Body of pancreas (tissue), 4 donors: ENCODE data around the gene H6PD. TPM values are rescaled to one million over a fixed set of nuclear protein-coding genes. Genes with fewer than 3 reads are reported as not detected.

Experiments
- ATAC-seq: fragments of 150-250 bp; one replicate; pipeline ENCODE4 v1.9.1; 2016
- DNase-seq, 4 donors: peaks; one replicate each; pipeline ENCODE4 v3.0.0-alpha.2; 2019
- H3K27ac ChIP-seq, 4 donors: fragments of 200-600 bp; sonication (generic); 1 replicate in 3 of 4; 2 replicates in 1 of 4; pipeline versions ENCODE4 v1.5.1 to v1.6.1; 2016 to 2019; ENCODE audit warnings: mild to moderate bottlenecking in 1 of 4, mixed read lengths in 1 of 4, moderate library complexity in 1 of 4
- H3K27me3 ChIP-seq, 2 donors: fragments of 200-600 bp; sonication (generic); one replicate each; pipeline ENCODE4 v1.6.0; 2016; ENCODE audit warnings: mild to moderate bottlenecking in 1 of 2
- H3K36me3 ChIP-seq, 2 donors: fragments of 200-600 bp; sonication (generic); replicated peaks in 1 of 2; 2 replicates each; pipeline ENCODE4 v1.5.1; 2016; ENCODE audit warnings: low read depth in 2 of 2; ENCODE audit not compliant: insufficient read depth in 1 of 2
- H3K4me1 ChIP-seq: fragments of 200-600 bp; sonication (generic); one replicate; pipeline ENCODE4 v1.6.0; 2016
- H3K4me3 ChIP-seq, 2 donors: fragments of 200-600 bp; sonication (generic); 1 replicate in 1 of 2; 2 replicates in 1 of 2; pipeline ENCODE4 v1.5.1; 2016 to 2019
- H3K9me3 ChIP-seq, 3 donors: fragments of 200-600 bp; sonication (generic); 1 replicate in 2 of 3; 2 replicates in 1 of 3; pipeline ENCODE4 v1.5.1; 2016
- POLR2A ChIP-seq, 3 donors: fragments of 450-650 bp; IDR thresholded peaks; one replicate each; pipeline ENCODE4 v1.6.1; 2016; ENCODE audit warnings: antibody characterized with exemption in 3 of 3, mild to moderate bottlenecking in 2 of 3
- WGBS, 2 donors: methylation state at CpG; one replicate each; pipeline ENCODE4 v1.1.5; 2017; 5-methylcytosine and 5-hydroxymethylcytosine counted together
- intact Hi-C: fragments of 100-400 bp; cut with DNase I; formaldehyde crosslinking; loops from one replicate; pipeline ENCODE4 v1.15.1; 2023
- total RNA-seq, 2 donors: library from RNA; depleted of rRNA; stranded (reverse); fragments of >200 nt; gene quantifications; one replicate each; pipeline ENCODE4 v1.1.0, GENCODE V29; 2016
- TF ChIP-seq, protein P1 (sequence below), 7 experiments: fragments of 450-650 bp in 4 of 7; fragments of 200-600 bp in 3 of 7; sonication (generic) in 3 of 7; IDR thresholded peaks; one replicate each; pipeline ENCODE4 v1.5.1; 2016 to 2019; ENCODE audit warnings: antibody characterized with exemption in 7 of 7

The H6PD gene
- total RNA-seq, 2 donors from 2014 or later = 24.1 to 35.6 TPM

DNA sequence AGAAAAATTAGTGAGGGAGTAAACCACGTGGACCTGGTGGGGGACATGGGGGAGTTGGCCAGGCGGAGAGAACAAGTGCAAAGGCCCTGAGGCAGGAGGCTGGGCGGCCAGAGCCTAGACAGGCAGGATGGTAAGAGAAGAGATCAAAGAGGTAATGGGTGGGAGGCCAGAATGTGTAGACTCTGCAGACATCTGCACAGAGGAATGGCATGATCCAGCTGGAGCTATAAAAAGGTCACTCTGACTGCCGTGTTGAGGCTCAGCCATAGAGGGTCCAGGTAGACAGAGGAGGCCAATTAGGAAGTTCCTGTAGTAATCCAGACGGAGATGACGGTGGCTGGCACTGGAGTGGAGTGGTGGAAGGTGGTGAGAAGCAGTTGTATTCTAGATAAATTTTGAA, 3.6 kb downstream of the H6PD start:
- intact Hi-C loops = no loop called here
- Histone ChIP-seq H3K27ac (peak overlapping the region; percentile 41 to 85 (median 78)), H3K36me3 (no peaks in the 10 kb centered on the region), H3K9me3 (no peaks in the 10 kb centered on the region), H3K4me1 (peaks cover 88% of the 10 kb centered on the region), H3K27me3 (no peaks in the 10 kb centered on the region), H3K4me3 (no peak overlapping the region)
- DNase-seq (peak in 2 of 4 donors; percentile 31 to 42), ATAC-seq (no peak)
- no peak for TF ChIP-seq POLR2A (IDR thresholded peaks at IDR 0.05)
- TF ChIP-seq, protein P1, sequence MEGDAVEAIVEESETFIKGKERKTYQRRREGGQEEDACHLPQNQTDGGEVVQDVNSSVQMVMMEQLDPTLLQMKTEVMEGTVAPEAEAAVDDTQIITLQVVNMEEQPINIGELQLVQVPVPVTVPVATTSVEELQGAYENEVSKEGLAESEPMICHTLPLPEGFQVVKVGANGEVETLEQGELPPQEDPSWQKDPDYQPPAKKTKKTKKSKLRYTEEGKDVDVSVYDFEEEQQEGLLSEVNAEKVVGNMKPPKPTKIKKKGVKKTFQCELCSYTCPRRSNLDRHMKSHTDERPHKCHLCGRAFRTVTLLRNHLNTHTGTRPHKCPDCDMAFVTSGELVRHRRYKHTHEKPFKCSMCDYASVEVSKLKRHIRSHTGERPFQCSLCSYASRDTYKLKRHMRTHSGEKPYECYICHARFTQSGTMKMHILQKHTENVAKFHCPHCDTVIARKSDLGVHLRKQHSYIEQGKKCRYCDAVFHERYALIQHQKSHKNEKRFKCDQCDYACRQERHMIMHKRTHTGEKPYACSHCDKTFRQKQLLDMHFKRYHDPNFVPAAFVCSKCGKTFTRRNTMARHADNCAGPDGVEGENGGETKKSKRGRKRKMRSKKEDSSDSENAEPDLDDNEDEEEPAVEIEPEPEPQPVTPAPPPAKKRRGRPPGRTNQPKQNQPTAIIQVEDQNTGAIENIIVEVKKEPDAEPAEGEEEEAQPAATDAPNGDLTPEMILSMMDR (IDR thresholded peaks at IDR 0.05) = no peak
- 46 to 52% methylated on average over 6 of the region's 6 CpGs for WGBS, 2 donors

DNA sequence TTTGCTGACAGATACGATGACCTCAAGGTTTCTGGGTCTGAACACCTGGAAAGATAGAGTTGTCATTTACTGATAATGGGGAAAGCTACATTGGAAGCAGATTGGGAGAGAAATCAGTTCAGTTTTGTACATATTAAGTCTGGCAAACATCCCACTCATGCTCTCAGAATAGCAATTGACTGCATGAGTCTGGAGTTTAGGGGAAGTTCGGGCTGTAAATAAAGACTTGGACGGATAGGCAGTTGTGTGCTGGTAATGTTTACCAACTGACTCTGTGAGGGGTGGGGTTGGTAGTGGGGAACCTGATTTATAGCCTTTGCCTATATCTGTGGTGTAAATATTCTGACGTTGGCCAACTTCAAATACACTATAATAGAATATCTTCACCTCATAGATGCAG, 4.0 kb downstream of the H6PD start:
- Histone ChIP-seq H3K9me3 (no peaks in the 10 kb centered on the region), H3K27me3 (no peaks in the 10 kb centered on the region), H3K36me3 (no peaks in the 10 kb centered on the region), H3K4me1 (peaks cover 88% of the 10 kb centered on the region), H3K4me3 (no peak overlapping the region), H3K27ac (peak overlapping the region; percentile 41 to 85 (median 78))
- intact Hi-C loops = no loop called here
- DNase-seq (peak in 2 of 4 donors; percentile 41 to 71), ATAC-seq (peak; percentile 8)
- TF ChIP-seq, protein P1 (IDR thresholded peaks at IDR 0.05) = no peak
- no peak for TF ChIP-seq POLR2A (IDR thresholded peaks at IDR 0.05)
- WGBS, 2 donors = 6 to 13% methylated on average over 4 of the region's 4 CpGs

DNA sequence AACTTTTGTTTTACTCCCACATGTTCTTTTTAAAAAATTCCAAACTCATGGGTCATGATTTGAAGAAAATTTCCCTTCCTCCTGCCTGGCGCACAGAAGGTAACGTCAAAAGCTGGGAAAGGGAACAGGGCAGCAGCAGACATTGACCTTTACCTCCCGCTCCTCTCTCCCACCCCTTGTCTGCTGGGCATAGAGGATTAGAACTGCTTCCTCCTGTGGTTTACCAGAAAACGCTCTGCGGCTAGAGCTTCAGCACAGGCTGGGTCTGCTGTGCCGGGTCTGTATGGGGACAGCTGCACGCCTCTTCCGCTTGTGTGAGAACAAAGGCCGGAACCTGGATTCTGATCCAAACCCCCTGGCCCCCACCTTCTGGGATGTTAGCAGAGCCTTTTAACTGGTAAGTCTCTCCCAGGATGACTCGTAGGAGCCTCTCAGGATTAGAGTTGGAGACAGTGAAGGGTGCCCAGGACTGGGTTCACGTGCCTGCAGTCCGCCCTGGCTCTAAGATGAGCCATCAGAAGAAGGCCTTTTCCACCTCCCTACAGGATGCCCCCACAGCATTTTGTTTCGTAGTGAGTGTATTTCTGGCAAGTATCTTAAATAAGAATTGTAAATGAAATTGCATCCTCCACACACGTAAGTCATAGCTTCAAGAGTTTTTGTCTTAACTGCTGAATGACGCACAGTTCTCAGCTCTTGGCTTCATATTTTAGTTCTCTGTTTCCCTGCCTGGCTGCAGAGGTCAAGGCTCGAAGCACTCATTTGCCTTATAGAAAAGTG, 5.2 kb downstream of the H6PD start:
- Histone ChIP-seq H3K9me3 (no peaks in the 10 kb centered on the region), H3K4me1 (peaks cover 93% of the 10 kb centered on the region), H3K4me3 (no peak overlapping the region), H3K36me3 (no peaks in the 10 kb centered on the region), H3K27me3 (no peaks in the 10 kb centered on the region), H3K27ac (peak overlapping the region in 3 of 4 donors; percentile 73 to 85 (median 83))
- intact Hi-C loops = no loop called here
- ATAC-seq = no peak
- peak in 2 of 4 donors; percentile 43 to 69 for DNase-seq
- 70 to 81% methylated on average over 16 of the region's 16 CpGs for WGBS, 2 donors
- TF ChIP-seq, protein P1 (IDR thresholded peaks at IDR 0.05) = no peak
- peak in 1 of 3 donors; percentile 11 for TF ChIP-seq POLR2A (IDR thresholded peaks at IDR 0.05)

DNA sequence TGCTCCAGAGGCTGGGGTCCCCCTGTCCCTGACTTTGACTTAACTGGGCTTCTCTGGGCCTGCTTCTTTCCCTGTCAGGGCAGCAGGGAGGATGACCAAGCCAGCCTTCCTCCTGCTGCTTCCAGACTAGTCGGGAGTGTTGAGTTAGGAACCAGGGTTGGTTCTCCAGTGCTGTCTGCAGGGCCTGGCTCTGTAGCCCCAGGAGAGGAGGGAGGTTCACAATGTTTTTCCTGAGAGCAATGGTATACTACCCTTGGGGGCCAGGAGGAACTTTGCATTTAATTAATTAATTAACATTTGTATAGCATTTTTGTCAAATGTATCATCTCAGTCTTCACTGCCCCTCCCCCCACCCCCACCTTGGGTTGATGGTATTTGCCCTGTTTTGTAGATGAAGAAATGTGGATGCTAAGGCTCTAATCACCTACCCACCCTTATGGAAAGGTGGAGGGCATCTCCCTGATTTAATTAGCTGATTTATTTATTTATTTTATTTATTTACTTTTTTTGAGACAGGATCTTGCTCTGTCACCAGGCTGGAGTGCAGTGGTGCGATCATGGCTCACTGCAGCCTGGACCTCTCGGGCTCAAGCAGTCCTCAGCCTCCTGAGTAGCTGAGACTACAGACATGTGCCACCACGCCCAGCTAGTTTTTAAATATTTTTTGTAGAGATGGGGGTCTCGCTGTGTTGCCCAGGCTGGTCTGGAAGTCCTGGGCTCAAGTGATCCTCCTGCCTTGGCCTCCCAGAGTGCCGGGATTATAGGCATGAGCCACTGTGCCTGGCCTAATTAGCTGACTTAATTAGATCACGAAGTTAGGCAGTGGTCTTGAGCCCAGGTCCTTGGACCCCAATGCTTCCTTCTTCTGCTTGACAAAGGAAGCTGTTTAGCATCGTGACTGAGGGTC, 6.6 kb downstream of the H6PD start:
- no peaks in the 10 kb centered on the region for H3K9me3 ChIP-seq
- DNase-seq = no peak
- TF ChIP-seq POLR2A (IDR thresholded peaks at IDR 0.05) = no peak
- TF ChIP-seq, protein P1 (IDR thresholded peaks at IDR 0.05) = no peak
- H3K4me3 ChIP-seq = no peak overlapping the region
- 88 to 90% methylated on average over 7 to 8 of the region's 8 CpGs for WGBS, 2 donors
- intact Hi-C loops = no loop called here
- no peaks in the 10 kb centered on the region for H3K27me3 ChIP-seq
- no peaks in the 10 kb centered on the region for H3K36me3 ChIP-seq
- H3K27ac ChIP-seq = peak overlapping the region; percentile 70 to 94 (median 91)
- no peak for ATAC-seq
- H3K4me1 ChIP-seq = peaks cover 99% of the 10 kb centered on the region
